Breast epithelium (tissue), 3 donors: Measurements from ENCODE around the gene PER2.

Experiments used
- POLR2A ChIP-seq: fragments of 450-650 bp; IDR thresholded peaks from one replicate; pipeline ENCODE4 v1.6.1; 2016; ENCODE audit warnings: antibody characterized with exemption, mild to moderate bottlenecking, moderate library complexity
- TF ChIP-seq, protein P1 (sequence below), 3 donors: fragments of 450-650 bp; IDR thresholded peaks; one replicate each; pipeline ENCODE4 v1.5.1; 2016 to 2017; ENCODE audit warnings: antibody characterized with exemption in 3 of 3, mild to moderate bottlenecking in 3 of 3, moderate library complexity in 3 of 3

GRCh38 chr2:238247002-238247822, 41.2 kb downstream of the PER2 start:
- TF ChIP-seq, protein P1, sequence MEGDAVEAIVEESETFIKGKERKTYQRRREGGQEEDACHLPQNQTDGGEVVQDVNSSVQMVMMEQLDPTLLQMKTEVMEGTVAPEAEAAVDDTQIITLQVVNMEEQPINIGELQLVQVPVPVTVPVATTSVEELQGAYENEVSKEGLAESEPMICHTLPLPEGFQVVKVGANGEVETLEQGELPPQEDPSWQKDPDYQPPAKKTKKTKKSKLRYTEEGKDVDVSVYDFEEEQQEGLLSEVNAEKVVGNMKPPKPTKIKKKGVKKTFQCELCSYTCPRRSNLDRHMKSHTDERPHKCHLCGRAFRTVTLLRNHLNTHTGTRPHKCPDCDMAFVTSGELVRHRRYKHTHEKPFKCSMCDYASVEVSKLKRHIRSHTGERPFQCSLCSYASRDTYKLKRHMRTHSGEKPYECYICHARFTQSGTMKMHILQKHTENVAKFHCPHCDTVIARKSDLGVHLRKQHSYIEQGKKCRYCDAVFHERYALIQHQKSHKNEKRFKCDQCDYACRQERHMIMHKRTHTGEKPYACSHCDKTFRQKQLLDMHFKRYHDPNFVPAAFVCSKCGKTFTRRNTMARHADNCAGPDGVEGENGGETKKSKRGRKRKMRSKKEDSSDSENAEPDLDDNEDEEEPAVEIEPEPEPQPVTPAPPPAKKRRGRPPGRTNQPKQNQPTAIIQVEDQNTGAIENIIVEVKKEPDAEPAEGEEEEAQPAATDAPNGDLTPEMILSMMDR (IDR thresholded peaks at IDR 0.05), result no peak
- TF ChIP-seq POLR2A, result no peak
